HepG2 (cell line): Measurements from ENCODE around the gene SGSM1. TPM values are rescaled to one million over a fixed set of nuclear protein-coding genes. Genes with fewer than 3 reads are reported as not detected.
A peak's percentile ranks its signal among the peaks of the same experiment; 100 is the strongest.

ENCODE experiments used
- DMTF1 ChIP-seq: sonication (generic); formaldehyde crosslinking; IDR thresholded peaks from 2 replicates; pipeline ENCODE4 v1.4.0; 2020; ENCODE audit warnings: mild to moderate bottlenecking, missing genetic modification reagents
- FOSL2 ChIP-seq: sonication (generic); formaldehyde crosslinking; IDR thresholded peaks from 2 replicates; pipeline ENCODE4 v1.4.0; 2020; ENCODE audit warnings: missing genetic modification reagents
- HIC2 ChIP-seq: sonication (generic); formaldehyde crosslinking; IDR thresholded peaks from 2 replicates; pipeline ENCODE4 v1.9.0; 2022; ENCODE audit warnings: low read depth, missing genetic modification reagents
- NFE2L2 ChIP-seq: fragments of 150-350 bp; IDR thresholded peaks from 2 replicates; pipeline ENCODE4 v1.6.1; 2014; ENCODE audit warnings: low read length
- NFYB ChIP-seq: sonication (generic); formaldehyde crosslinking; IDR thresholded peaks from 2 replicates; pipeline ENCODE4 v1.4.0; 2020; ENCODE audit warnings: missing genetic modification reagents
- STAT6 ChIP-seq: sonication (generic); formaldehyde crosslinking; IDR thresholded peaks from 2 replicates; pipeline ENCODE4 v1.4.0; 2020; ENCODE audit warnings: missing genetic modification reagents, mild to moderate bottlenecking, borderline replicate concordance
- TRIM22 ChIP-seq: fragments of 450-650 bp; IDR thresholded peaks from 2 replicates; pipeline ENCODE4 v1.6.1; 2017
- ZBTB37 ChIP-seq: sonication (generic); formaldehyde crosslinking; IDR thresholded peaks from 2 replicates; pipeline ENCODE4 v1.4.0; 2020; ENCODE audit warnings: mild to moderate bottlenecking, missing genetic modification reagents
- ZNF142 ChIP-seq: sonication (generic); formaldehyde crosslinking; IDR thresholded peaks from 2 replicates; pipeline ENCODE4 v1.4.0; 2020; ENCODE audit warnings: missing genetic modification reagents
- ZNF703 ChIP-seq: sonication (generic); formaldehyde crosslinking; IDR thresholded peaks from 2 replicates; pipeline ENCODE4 v1.5.1; 2020; ENCODE audit warnings: missing genetic modification reagents, mild to moderate bottlenecking, moderate library complexity, borderline replicate concordance
- polyA plus RNA-seq, 8 experiments: library from polyadenylated mRNA; depleted of rRNA in 3 of 8; stranded (reverse) in 7 of 8; unstranded in 1 of 8; fragments of >200 nt; fragmentation: Illumina TruSeq in 4 of 8; extraction: Trizol in 4 of 8; gene quantifications; 2 replicates each; pipeline versions ENCODE4 v1.2.1 to v1.2.3, GENCODE V29; 2011 to 2016; ENCODE audit warnings: low read depth in 4 of 8, missing spikeins in 1 of 8, mixed read lengths in 1 of 8; ENCODE audit not compliant: insufficient read depth in 1 of 8
- total RNA-seq, 5 experiments: library from RNA; depleted of rRNA; stranded (reverse); fragments of >200 nt; fragmentation: Illumina TruSeq; extraction: Trizol; gene quantifications; 2 replicates each; pipeline ENCODE4 v1.2.3, GENCODE V29; 2016; ENCODE audit warnings: low read depth in 1 of 5

The SGSM1 gene
- total and polyA plus RNA-seq, 2 of the 13 experiments (the other 11 are each of a cell fraction or from before 2014, with no cell fraction given) = 0.07 TPM; not detected in 1

GRCh38 chr22:24894220-24894975 is 88.4 kb downstream of the SGSM1 start (continued):
- peak; percentile 80 for TF ChIP-seq ZBTB37
- TF ChIP-seq ZNF142 = no peak
- no peak for TF ChIP-seq DMTF1 (CRISPR knock-in tag)
- no peak for TF ChIP-seq NFYB (CRISPR knock-in tag)
- TF ChIP-seq FOSL2 (CRISPR knock-in tag) = peak; percentile 98
- no peak for TF ChIP-seq TRIM22
- TF ChIP-seq HIC2 (CRISPR knock-in tag) = 0 out of 2 replicates have a peak, but pooled peaks have one; percentile 43
- 0 out of 2 replicates have a peak, but pooled peaks have one; percentile 15 for TF ChIP-seq STAT6 (CRISPR knock-in tag)
- TF ChIP-seq NFE2L2 = peak; percentile 27; the same call in 1 of the 2 replicates
- no peak for TF ChIP-seq ZNF703 (CRISPR knock-in tag)
